EL (cell line): ENCODE data around the gene HACE1.

Experiments used
- DNase-seq: peaks from one replicate; pipeline ENCODE4 v3.0.0-alpha.2; 2016

Gene HACE1

DNA sequence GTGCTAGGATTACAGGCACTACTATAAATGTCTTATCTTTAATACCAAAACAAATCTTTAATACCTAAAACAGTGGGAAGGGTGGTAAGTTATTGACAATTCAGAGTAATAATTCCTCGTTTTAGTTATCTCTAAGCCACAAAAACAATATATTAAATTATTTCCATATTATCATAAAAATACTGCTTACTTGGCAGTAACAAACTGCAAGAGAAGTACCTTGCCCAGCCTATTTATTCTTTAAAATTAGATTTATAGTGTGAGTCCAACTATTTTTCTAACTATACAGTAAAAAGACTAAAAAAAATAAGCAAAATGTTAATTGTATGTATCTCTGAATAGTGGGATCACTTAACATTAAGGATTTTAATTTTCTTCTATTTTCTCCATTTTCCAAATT, 123.2 kb downstream of the HACE1 start:
- DNase-seq: no peak

DNA sequence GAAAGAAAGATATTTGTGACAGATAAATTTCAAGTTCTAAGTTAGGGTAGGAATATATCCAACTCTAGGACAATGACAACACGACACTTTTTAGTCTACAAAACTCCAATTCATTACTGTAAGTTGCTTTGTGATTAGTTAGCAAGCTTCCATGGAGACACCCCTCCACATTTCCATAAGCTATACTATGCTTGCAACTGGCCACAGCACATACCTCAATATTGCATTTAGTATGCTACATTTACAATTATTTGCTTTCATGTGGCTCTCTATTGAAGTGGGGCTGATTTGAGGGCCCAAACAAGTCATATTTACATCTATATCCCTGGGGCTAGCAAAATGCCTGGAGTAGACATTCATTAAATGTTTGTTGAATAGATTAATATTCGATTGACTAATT, 129.3 kb downstream of the HACE1 start:
- DNase-seq: no peak

DNA sequence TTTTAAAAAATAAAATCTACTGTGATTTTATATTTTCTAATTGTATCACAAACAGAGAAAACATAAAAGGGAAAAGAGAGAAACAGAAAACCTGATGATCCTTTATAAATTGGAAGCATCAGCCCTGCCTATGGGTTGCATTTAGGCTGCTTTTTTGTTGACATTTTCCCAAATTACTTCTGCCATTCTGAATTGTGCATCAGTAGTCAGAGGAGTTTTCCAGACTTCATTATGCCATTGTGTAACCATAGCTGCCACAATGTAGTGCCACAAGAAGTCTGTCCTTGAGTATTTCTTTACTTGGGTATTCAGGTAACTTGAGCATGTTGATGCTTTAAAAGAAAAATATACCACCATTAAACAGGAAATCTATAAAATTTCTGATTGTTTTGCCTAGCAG, 130.3 kb downstream of the HACE1 start:
- no peak for DNase-seq

DNA sequence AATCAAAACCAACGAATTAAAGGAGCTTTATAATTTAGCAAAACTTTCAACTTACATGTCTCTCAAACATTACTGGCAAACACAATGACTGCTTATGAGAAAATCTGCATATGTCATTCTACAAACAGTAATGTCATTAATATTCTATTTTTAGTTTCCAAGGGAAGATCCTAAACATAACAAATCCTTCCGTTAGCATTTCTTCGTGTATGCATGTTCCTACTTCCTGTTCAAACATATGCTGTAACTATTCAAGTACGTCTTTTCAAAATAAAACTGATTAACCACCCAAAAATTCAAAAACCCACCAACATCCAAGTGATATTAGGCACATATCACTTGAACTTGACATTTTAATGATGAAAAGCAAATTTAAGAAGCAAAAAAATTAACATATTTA, 131.3 kb downstream of the HACE1 start:
- peak; percentile 40 for DNase-seq

- peak; percentile 31 for DNase-seq
Measured at GRCh38 chr6:104718672-104719071, 141.0 kb downstream of the HACE1 start.

- DNase-seq: no peak
Measured at GRCh38 chr6:104716858-104717257, 142.9 kb downstream of the HACE1 start.

GRCh38 chr6:104714796-104715195, 144.9 kb downstream of the HACE1 start:
- no peak for DNase-seq

DNA sequence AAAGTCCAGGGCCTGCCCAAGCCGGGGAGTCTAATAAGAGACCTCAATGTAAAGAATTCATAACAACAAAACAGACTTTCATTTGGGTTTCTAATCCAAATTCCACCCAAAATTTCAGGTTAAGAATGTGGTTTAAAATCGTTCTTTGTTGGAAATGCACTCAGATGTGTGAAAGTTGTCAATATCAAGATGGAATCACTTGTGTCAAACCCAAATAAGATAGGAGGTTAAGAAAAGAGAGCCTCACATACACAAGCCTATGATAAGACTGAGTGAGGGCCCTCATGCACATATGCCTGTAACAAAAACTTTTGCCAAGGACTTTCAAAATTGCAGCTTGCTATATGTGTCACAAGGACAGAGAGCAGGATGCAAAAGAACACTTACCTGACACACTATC, 145.7 kb downstream of the HACE1 start:
- DNase-seq: no peak

DNA sequence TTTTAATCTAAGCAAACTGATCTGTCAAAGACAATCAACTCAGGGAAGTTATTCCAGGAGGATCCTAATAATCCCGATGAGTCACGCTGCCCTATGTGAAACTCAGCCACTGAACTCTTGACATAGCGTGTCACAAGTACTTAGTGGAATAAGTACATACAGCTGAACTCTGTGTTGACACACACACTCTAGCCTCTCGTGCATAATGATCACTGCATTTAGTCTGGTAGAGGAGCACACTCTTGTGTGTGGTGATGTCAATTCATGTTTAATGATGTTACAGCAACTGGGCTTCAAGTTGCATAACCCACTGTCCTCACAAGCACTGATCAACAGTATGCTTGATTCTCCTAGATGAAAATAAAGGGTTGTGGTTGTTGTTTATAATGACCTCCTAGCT, 148.3 kb downstream of the HACE1 start:
- DNase-seq: peak; percentile 54

GRCh38 chr6:104710543-104711335, 149.0 kb downstream of the HACE1 start:
- DNase-seq: no peak

DNA sequence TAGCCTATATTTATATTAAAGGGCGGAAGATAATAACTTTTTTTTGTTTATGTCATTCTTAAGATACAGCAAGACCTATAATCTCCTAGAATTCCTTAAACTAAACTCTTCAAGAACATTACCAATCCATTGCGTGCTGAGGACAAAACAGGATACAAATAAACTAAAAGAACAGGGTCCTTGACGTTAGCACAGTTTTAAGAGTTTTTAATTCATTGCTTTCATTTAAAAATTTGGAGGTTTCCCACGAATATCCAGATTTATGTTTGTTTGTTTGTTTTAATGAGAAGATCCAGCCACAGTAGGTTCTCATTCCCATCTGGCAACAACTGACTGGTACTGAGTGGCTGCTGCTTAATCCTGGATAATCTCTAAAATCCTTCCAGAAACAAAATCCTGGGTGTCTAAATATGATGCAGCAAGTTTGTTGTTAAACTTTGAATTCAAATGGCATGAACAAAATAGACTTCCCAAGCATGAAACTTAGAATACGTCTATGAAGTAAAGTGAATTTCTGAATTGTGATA, 153.7 kb downstream of the HACE1 start:
- no peak for DNase-seq

DNA sequence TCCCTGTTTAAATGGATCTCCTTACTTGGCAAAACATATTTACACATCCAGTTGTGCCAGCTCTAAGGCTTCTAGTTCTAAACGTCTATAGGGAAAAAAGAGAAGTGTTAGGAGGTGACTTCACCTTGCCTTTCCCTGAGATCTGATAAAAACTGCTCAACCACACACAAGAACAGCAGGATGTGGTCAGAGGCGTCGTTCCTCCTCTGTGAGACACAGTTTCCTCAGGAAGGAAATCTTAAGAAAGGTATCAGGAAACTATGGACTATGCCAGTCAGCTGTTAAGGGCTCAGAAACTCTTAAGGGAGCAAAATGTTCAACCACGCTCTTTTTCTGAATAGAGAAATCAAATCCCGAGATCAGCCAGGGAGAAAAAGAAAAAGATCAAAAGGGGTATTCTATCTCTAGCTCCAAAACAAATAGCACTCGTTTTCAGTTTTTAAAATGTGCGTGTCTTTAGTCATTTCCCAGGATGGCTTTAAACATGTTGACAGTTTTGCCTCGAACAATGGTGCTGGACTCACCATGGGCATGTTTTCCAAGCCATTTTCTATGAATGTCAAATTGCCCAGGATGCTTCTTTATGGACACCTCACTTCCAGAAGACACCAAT, 154.5 kb downstream of the HACE1 start:
- DNase-seq: peak; percentile 75

GRCh38 chr6:104704191-104704590, 155.5 kb downstream of the HACE1 start:
- DNase-seq: peak; percentile 4

GRCh38 chr6:104702126-104702841, 157.4 kb downstream of the HACE1 start:
- DNase-seq: no peak

DNA sequence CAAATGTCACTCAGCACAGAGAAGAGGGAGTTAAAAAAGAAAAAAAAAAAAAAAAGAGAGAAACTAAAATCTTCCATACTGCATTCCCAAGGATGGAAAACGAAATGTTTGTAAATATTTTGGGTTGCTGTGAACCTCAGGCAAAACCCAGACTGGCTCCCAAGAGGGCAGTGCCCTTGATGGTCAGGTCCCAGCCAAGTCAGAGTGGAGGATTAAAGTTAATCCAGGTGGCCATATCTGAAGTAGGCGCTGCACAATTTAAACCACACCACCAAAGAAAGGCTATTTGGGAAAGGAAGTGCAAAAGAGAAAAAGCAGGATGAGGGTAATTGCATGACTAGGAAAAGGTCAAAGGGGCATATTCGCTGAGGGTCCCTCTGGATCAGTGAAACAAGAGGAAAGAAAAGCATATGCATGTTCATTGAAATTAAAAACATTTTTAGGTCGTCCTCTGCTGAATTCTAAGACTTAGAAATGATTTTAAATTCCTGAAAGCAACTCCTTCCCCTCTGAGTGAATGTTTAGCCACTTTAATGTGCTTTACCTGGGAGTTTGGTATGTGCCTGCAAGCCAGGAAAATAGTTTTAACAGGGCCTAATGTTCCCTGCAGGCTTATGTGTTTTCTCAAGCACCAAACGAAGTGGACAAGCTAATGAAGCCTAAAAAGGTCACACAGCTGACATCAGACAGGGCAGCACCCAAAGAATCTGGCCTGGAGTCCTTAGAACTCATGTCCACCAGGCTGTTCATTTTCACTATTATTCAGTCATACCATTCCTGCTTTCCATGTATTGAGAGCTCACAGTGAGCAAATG, 159.1 kb downstream of the HACE1 start:
- no peak for DNase-seq

GRCh38 chr6:104699593-104700329, 160.0 kb downstream of the HACE1 start:
- DNase-seq: no peak

- no peak for DNase-seq
Measured at GRCh38 chr6:104698979-104699378, 160.7 kb downstream of the HACE1 start.

DNA sequence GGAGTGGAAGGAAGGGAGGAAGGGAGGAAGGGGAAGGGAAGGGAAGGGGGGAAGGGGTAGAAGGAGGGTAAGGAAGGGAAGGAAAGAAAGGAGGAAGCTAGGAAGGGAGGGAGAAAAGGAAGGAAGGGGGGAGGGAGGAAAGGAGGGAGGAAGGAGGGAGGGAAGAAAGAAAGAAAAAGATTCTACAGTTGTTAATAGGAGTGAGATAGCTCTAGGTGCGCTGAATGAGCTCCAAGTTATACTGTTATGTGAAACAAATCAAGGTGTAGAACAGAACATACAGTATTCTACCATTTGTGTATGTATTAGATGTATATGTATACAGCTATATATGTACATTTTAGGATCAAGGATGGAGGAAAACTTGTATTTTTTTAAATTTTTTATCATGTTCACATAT, 167.7 kb downstream of the HACE1 start:
- DNase-seq: no peak

- peak; percentile 81 for DNase-seq
Measured at GRCh38 chr6:104689551-104690205, 170.0 kb downstream of the HACE1 start.

GRCh38 chr6:104688283-104688969, 171.3 kb downstream of the HACE1 start:
- DNase-seq: no peak
